ENCODE data around the gene RNU1-3.
"Not testable (repeated sequence)": the region's sequence is repeated elsewhere in the genome, so short reads cannot be mapped to it uniquely, and the experiment has no call there.

The RNU1-3 gene

DNA sequence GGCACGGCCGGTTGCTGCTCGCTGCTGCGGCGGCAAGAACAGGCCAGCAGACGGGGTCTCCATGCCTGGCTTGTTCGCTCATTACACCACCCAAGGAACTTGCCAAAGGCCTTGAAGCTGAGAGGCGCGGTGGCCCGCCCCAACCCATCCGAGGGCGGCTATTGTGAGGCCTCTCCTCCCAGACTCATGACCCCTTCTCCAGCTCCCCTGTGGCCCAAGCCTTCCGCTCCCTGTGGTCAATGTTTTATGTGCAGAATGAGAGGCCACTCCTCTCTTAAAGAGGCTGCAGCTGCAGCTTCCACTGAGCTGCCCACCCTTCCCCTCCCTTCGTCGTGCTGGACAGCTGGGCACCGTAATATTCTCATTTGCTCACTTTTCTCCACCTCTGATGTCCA is 27.6 kb upstream of the RNU1-3 start:
- in situ Hi-C loops (cut with MboI; ENCODE audit: low sequenced_read_pairs) = not testable (repeated sequence)

DNA sequence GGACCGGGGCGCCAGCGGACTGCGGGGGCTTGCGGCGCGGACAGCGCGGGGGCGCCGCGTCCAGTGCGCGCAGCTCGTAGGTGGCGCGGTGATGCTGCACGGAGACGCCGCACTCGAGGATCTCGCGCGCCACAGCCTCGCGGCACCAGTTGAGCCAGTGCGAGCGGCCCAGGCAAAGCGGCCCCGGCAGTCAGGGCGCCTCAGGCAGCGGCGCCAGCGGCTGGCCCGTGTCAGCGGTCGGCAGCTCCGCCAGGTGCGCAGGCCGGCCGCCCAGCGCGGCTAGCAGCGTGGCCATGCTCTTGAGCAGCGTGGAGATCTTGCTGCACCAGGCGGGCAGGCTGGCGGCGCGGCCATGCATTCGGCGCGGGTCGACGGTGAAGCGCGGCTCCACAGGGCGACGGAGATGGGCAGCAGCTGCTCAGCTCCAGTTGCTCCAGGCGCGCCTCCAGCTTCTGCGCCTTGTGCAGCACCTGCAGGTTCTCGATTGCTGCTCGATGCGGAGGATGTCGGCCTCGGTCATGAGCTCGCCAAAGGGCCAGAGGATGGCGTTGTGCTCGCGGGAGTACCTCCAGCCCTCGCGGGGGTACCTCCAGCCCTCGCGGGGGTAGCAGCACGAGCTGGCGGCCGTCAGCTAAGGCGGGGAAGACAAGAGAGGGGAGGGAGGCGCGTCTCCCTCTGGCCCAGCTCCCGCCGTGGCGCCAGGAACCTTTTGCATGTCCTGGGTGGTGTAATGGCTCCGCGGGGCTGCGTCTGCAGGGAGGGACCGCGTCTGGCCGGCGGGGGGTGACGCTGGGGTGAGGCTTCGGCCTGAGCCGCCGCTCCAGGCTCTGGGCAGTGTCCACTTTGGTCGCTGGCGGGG is 26.9 kb upstream of the RNU1-3 start:
- in situ Hi-C loops (cut with MboI; ENCODE audit: low sequenced_read_pairs) = not testable (repeated sequence)

DNA sequence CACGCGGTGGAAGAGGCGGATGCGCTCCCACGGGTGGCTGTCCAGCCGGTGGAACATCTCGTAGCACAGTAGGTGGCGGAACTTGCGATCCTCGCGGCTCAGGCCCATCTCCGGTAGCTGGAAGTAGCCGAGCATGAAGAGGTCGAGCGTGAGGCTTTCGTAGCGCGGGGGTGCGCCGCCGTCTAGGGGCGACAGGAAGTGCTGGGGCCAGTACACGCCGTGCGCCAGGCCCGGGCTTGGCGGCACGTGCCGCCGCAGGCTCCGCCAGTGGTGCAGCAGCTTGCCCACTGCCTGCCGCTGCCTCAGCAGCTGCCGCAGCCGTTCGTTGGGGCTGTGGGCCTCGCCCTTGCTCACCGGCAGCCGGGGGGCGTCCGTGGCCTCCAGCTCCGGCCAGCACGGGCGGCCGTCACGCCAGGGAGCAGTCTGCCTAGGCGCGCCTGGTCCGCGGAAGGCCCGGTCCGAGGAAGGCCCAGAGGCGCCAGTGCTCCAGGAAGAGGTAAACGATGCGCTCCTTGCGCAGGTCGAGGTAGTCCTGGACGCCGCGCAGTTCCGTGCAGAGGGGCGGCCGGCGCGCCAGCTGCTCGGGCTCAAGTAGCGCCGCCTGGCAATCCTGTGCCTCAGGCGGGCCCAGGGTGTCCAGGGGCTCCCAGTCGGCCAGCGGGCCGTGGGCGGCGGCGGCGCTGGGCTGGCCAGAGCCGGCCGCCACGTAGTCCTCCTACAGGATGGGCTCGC is 26.1 kb upstream of the RNU1-3 start:
- in situ Hi-C loops (cut with MboI; ENCODE audit: low sequenced_read_pairs) = not testable (repeated sequence)

DNA sequence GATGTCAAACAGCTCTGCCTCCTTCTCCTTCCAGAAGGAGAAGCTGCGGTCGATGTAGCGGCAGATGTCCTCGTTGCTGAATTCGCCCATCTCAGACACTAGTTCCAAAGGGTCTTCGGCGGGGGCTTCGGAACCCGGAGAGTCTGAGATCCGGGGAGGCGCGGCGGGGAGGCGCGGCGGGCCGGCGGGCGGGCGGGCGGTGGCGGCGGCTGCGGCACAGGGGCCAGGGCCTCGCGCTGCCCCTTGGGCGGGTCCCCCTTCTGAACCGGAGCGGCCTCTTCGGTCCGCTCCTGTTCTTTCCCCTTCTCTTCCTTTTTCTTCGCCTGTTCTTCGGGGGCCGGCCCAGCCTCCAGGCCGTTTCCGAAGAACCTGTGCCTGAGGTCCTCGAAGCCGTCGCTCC is 25.5 kb upstream of the RNU1-3 start:
- in situ Hi-C loops (cut with MboI; ENCODE audit: low sequenced_read_pairs) = not testable (repeated sequence)

DNA sequence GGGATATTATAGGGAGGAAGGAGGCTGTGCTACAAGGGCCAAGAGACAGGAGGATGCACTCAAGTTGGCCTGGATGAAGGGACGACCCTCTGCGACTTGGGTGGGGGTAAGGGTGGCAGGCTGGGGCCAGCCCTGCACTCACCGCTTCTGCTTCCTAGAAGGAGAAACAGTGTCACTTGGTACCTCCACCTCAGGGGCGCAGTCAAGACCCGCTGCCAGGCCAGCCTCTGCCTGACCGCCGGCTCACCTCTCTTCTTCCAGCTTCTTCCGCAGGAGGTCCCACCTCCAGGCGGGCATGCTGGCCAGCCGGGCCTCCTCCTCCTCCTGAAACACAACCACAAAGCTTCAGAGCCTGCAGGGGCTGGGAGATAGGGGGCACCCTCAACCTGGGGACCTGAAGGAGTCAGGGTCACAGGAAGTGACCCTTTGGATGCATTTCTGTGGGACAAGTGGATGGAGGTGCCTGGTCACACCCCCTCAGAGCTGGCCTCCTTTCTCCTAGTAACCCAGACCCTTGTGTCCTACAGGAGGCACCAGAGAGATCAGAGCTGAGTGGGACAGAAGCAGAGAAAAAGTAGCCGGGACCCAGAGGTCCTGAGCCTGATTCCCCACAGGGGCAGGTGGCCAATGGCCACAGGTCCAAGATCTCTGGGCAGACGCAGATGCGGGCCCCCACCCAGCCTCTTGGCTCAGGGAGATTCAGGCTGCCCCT is 24.4 kb upstream of the RNU1-3 start:
- in situ Hi-C loops (cut with MboI; ENCODE audit: low sequenced_read_pairs) = not testable (repeated sequence)

DNA sequence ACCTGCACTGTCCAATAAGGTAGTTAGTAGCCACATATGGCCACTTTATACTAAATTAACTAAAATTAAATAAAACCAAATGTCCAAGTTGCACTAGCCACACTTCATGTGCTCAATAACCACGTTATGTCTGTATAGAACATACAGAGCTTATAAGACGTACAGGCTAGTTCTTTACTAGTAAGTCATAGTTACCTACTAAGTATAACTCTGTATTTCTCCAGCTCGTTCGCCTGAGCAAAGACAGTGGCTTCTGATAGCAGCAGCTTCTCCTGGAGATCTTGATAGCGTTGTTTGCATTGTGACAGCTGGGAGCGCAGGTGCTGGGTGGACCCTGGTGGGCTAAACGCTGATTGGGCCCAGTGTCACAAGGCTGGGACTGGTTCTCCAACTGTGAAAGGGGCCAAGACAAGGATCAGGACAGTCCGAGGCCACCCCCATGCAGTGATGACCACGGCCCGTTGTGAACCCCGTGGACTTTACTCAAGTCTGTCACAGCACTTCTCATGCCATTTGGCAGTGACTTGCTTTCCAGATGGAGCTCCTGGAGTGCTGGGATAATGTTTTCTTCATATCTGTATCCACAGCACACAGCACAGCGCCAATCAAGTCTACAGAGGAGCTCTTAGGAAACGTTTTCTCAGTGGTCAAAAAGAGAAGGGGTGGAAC is 20.5 kb upstream of the RNU1-3 start:
- in situ Hi-C loops (cut with MboI; ENCODE audit: low sequenced_read_pairs) = not testable (repeated sequence)

DNA sequence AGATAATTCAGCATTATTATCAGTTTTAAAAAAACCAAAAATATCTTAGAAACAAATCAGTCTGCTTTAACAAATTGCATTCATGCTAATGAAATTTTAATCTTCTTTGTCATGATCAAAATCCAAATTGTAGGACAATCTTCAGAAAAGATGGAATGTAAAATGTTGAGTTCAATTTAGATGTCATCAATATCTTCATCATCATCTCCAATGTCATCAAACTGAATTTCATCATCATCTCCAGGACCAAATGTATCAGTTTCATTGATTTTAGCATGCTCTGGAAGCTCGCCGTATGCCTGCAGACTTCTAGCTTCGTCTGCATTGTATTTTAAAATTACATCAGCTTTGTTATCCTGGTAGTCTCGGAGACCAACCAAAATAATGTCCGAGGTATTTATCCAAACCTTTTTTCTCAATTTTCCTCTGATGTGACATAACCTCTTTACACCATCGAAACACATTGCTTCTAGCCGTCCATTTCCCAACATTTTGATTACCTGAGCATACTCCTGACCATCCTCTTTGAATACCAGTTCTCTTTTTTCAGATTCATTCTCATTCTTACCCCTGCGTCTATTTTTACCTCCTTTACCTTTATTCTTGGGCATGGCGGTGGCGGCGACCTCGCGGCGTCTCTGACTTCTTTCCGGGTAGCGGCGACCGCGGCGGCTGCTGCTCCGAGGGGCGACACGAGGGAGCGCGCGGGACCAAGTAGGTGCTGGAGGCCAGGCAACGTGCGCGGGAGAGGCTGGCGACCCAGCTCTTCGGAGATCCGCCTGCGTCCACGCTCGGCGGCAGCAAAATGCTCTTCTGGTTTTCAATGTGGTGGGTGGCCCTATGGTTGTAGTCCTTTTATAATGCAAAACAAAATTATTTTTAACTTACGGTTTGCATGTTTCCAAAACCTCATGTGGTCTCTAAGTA is 19.0 kb upstream of the RNU1-3 start:
- in situ Hi-C loops (cut with MboI; ENCODE audit: low sequenced_read_pairs) = not testable (repeated sequence)

DNA sequence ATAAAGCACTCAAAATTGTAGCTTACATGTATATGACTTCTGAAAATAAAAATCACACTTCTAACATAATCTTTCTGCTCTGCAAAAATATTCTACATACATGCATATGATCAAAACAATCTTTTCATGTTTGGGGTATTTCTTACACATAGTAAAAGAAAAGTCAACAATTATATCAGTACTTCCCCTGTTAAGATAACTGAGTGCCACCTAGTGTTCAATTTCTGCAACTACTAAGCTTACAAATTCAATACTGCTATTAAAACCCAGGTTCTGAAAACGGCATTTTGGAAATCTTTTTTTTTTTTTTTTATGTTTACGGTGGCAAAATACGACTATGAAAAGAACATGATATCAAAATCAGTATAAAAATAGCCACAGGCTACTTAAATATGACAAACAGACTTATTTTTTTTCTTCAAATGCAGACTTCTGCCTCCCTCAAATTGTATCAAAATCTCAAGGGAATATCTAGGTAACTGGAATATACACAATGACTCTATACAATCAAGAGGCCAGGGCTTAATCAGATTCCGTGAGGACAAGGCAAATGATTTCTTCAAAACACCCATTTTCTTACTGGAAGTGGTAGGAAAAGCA is 18.1 kb upstream of the RNU1-3 start:
- in situ Hi-C loops (cut with MboI; ENCODE audit: low sequenced_read_pairs) = not testable (repeated sequence)

DNA sequence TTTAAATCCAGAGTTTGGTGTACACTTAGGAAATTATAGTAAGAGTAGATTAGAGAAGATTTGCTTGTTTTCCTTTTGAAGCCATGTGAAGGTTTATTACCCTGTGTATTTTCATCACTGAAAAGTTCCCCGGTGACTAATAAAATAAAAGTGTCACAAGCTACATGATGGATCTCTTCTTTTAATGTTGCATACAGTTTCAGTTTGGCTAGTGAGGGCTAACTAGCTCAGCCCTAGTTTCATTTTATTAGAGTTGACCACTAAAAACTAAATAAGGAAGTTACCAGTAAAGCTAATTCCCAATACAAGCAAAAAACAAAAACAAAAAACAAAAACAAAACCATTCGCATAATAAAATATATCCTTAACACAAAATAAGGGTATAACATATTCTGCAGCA is 17.4 kb upstream of the RNU1-3 start:
- in situ Hi-C loops (cut with MboI; ENCODE audit: low sequenced_read_pairs) = not testable (repeated sequence)

DNA sequence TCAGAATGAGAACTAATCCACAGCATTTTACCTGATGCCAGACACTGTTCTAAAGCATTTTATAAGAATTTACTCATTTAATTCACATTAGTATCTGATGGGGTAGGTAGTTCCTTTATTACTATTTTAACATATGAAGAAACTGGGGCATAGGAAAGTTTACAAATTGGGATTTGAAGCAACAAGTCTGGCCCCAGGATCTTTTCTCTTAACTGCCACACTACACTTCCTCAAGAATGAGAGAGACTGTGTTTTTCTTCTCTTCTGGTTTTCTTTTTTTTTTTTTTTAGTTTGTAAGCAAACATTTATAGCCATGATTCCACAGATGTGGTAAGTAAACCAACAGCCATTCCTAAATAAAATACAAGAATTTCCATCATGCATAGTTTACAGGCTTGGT is 16.1 kb upstream of the RNU1-3 start:
- in situ Hi-C loops (cut with MboI; ENCODE audit: low sequenced_read_pairs) = not testable (repeated sequence)

DNA sequence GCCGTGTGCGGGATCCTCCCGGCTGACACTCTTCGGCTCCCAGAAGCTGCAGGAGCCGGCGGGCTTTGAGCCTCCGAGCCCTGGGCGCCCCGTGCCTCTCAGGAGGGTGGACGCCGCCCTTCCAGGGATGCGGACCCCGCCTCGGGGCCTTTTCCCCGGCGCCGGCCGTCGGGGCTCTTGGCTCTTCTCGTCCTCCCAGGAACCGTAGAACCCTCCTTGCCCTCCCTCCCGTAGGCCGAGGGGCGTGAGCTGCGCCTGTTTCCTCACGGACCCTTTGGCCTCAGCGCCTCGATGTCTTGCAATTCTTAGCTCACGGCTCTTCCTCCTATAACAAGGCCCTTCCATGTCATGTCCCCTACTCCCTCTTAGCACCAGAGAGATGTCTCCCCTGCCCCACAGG is 13.6 kb upstream of the RNU1-3 start:
- in situ Hi-C loops (cut with MboI; ENCODE audit: low sequenced_read_pairs) = not testable (repeated sequence)

DNA sequence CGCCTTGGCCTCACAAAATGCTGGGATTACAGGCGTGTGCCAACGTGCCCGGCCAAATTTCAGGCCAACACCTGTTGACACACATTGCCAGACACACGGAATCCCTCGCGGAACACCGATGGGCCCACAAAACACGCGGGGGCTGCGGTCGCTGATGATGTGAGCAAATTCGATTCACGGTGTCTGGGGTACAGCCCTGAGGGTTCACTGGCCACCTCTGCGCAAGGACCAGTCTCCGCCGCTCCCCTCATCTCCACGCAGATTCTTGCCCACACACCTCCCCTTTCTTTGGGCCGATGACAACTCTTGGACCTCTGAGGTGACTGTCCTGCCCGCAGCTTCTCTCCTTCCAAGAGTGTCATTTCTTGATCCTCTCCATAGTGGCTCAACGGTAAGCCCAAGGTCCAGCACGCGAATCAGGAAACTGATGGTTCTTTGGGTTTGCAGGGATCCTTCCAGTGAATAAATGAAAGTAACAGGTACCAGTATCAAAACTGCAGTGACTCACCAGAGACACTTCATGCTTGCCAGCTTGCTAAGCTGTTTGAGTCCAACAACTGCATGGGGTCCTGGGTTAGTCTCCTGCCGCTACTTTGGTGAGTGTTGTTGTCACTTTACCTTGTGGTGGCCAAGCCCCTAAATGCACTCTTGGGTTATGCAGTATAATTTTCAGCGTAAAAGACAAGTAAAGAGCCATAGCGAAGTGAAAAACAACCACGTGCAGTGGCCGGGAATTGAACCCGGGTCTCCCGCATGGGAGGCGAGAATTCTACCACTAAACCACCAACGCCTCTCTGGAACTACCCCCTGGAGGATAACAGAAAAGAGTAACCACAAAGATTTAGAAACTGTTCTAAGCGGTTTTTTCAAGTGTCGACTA is 11.0 kb upstream of the RNU1-3 start:
- in situ Hi-C loops (cut with MboI; ENCODE audit: low sequenced_read_pairs) = no loop called here

DNA sequence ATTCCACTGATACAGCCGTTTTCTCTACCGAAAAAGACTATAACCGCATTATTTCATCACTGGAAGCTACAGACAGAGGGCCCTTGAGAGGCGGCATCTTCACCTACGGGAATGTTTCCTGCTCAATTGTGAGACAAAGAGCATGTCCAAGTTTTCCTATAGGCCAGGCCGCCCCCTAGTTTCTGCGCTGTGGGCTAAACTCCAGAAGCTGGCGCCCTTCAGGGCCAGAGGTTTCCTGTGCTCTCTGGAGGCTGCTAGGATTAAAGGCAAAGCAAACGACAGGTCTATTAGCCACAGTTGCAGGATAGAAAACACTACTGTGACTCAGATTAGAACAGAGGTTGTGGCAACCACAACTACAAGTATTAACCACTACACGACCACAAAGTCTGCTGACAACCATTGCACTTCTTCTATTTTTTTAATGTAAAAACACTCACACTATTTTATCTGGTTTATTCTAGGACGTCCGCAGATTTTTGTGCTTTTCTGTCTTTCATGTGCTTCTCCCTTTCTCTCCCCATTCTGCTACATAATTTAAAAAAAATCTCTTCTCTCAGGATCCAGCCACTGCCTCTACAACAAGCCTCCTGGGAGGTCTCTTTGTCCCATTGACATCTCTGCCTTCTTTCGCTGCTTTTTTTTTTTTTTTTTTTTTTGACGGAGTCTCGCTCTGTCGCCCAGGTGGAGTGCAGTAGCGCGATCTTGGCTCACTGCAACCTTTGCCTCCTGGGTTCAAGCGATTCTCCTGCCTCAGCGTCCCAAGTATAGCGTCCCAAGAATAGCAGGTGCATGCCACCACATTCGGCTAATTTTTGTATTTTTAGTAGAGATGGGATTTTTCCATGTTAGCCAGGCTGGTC is 10.1 kb upstream of the RNU1-3 start:
- in situ Hi-C loops (cut with MboI; ENCODE audit: low sequenced_read_pairs) = not testable (repeated sequence)

DNA sequence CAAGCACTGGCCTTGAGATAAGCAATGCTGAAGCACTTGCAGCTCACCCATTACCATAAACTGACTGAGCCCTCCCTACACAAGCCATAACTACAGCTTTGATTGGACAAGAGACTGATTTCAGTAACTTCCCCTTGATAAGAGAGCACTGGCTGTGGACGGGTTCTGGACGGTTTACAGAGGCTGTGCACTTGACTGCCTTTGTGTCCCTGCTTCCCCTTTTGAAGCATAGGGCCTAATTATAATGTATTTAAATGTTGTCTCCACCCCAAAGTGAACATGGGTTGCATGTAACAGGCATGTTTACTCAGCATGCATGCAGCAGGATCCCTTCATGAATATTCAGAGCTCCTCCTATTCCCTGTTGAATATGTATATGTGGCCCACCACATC is 8.4 kb upstream of the RNU1-3 start:
- in situ Hi-C loops (cut with MboI; ENCODE audit: low sequenced_read_pairs) = not testable (repeated sequence)

DNA sequence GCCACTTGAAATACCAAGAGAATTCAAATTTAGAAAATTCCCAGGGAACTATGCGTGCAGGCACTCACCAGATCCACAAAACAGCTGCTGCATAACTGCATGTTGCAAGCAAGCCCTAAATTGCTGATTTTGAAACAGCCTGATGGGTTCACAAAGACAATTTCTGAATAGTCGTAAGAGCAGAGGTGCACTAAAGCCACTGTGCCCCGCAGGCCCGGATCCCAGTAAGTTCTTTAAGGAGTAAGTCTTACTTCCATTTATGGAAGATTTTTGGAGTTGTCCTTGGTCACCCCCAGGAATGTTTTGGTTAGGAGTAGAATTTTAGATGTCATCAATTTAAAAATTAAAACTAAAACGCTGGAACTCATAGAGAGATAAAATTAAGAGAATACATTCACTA is 7.2 kb upstream of the RNU1-3 start:
- in situ Hi-C loops (cut with MboI; ENCODE audit: low sequenced_read_pairs) = not testable (repeated sequence)

DNA sequence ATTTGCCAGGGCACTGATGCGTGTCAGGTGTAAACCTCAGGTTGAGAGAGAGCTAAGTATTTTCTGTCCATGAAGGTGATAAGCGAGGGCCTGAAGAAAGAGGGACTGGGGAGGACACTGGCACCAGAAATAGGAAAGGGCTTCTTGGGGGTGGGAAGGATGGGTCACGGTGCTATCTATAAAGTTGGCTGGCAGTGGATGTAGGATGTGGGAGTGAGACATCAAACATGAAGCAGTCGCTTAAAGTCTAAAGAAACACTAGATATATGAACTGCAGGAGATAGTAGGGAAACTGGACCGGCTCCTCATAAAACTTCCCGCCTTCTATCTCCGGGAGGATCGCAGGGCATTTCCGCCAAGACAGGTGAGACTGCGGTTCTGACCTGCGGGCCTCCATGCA is 912 bp downstream of the RNU1-3 start:
- in situ Hi-C loops (cut with MboI; ENCODE audit: low sequenced_read_pairs) = not testable (repeated sequence)

DNA sequence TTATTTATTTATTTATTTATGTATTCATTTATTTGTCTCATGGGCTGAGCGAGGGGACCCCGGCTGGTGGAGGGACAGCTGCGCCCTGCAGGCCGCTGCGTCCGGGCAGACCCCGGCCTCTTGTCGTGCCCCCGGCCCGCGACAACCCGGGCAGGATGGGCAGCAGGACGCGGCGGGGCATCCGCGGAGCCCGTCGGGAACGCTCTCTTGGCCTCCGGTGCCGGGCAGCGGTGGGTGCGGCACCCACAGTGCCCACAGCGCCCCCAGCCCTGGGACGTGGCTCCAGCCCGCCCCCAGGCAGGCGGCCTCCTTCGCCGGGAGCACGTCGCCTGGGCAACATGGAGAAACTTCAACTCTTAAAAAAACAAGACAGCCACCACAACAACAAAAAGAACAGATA is 8.5 kb downstream of the RNU1-3 start:
- in situ Hi-C loops (cut with MboI; ENCODE audit: low sequenced_read_pairs) = not testable (repeated sequence)

Data from HL-60/S4 treated with retinoic acid at 250 ng/mL for 4 days and 3 days (cell line).